ENCODE data around the gene FUT8.

The FUT8 gene

DNA sequence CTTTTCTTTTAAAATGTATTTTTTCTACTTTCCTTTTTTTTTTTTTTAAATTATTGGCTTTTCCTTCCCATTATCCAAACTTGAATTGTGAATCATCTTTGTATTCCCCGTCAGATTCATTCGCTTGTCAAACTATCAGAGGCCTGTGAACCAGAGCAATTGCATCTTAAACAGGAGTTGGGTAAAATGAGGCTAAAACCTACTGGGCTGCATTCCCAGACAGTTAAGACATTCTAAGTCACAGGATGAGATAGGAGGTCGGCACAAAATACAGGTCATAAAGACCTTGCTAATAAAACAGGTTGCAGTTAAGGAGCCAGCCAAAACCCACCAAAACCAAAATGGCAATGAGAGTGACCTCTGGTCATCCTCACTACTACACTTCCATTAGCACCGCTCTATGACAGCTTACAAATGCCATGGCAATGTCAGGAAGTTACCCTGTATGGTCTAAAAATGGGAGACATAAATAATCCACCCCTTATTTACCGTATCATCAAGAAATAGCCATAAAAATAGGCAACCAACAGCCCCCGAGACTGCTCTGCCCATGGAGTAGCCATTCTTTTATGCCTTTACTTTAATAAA lies 19.9 kb downstream of the FUT8 start:
- TF ChIP-seq, protein P1, sequence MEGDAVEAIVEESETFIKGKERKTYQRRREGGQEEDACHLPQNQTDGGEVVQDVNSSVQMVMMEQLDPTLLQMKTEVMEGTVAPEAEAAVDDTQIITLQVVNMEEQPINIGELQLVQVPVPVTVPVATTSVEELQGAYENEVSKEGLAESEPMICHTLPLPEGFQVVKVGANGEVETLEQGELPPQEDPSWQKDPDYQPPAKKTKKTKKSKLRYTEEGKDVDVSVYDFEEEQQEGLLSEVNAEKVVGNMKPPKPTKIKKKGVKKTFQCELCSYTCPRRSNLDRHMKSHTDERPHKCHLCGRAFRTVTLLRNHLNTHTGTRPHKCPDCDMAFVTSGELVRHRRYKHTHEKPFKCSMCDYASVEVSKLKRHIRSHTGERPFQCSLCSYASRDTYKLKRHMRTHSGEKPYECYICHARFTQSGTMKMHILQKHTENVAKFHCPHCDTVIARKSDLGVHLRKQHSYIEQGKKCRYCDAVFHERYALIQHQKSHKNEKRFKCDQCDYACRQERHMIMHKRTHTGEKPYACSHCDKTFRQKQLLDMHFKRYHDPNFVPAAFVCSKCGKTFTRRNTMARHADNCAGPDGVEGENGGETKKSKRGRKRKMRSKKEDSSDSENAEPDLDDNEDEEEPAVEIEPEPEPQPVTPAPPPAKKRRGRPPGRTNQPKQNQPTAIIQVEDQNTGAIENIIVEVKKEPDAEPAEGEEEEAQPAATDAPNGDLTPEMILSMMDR (IDR thresholded peaks at IDR 0.05; ENCODE audit: low read depth, low read length, missing control alignments) = no peak

DNA sequence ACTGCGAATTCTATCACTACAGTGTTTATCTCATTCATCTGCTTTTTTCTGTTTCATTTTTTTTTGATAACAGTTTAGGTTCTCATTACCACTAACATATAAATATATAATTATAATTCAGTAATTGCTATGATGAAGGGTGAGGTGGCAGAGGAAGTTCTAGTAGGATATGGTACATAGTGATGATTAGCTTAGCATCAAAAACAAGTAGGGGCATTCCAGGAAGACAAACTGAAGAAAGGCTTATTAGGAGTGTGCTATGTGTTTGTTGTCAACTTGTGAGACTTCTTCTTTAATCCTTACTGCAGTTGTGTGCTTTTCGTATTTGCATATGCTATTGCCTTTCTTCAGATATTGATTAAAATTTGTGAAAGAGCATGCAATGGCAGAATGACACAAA lies 20.6 kb downstream of the FUT8 start:
- no peak for DNase-seq (ENCODE audit: low read depth)
- H3K4me3 ChIP-seq (ENCODE audit: low read depth, low read length) = no peak overlapping the region
- TF ChIP-seq, protein P1 (IDR thresholded peaks at IDR 0.05; ENCODE audit: low read depth, low read length, missing control alignments) = no peak

More for the DNA sequence above, 19.9 kb downstream of the FUT8 start:
- no peak for DNase-seq (ENCODE audit: low read depth)
- no peak overlapping the region; the same call in 1 of the 2 replicates for H3K4me3 ChIP-seq (ENCODE audit: low read depth, low read length)

DNA sequence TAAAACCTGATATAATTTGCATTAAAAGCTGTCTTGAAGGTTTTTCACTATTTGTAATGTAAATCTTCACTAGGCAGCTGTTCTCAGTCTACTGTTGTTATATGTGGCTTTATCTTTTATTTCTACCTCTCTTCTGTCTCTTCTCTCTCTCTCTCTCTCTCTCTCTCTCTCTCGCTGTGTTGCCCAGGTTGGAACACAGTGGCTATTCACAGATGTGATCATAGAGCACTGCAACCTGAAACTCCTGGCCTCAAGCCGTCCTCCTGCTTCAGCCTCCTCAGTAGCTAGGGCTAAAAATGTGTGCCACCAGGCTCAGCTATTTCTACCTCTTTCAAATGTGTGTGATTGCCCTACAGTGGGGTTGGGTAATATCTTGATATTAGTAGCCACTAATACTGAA lies 21.1 kb downstream of the FUT8 start:
- TF ChIP-seq, protein P1 (IDR thresholded peaks at IDR 0.05; ENCODE audit: low read depth, low read length, missing control alignments) = no peak
- H3K4me3 ChIP-seq (ENCODE audit: low read depth, low read length) = no peak overlapping the region
- no peak for DNase-seq (ENCODE audit: low read depth)

- H3K4me3 ChIP-seq (ENCODE audit: low read depth, low read length) = no peak overlapping the region
- DNase-seq (ENCODE audit: low read depth) = no peak
- TF ChIP-seq, protein P1 (IDR thresholded peaks at IDR 0.05; ENCODE audit: low read depth, low read length, missing control alignments) = no peak
Observed at GRCh38 chr14:65434216-65434850, 21.8 kb downstream of the FUT8 start.

GRCh38 chr14:65438266-65438933 lies 25.9 kb downstream of the FUT8 start:
- TF ChIP-seq, protein P1 (IDR thresholded peaks at IDR 0.05; ENCODE audit: low read depth, low read length, missing control alignments) = no peak
- no peak overlapping the region for H3K4me3 ChIP-seq (ENCODE audit: low read depth, low read length)
- no peak for DNase-seq (ENCODE audit: low read depth)

- TF ChIP-seq, protein P1 (IDR thresholded peaks at IDR 0.05; ENCODE audit: low read depth, low read length, missing control alignments) = no peak
- DNase-seq (ENCODE audit: low read depth) = no peak
- no peak overlapping the region for H3K4me3 ChIP-seq (ENCODE audit: low read depth, low read length)
Observed at GRCh38 chr14:65439117-65439516, 26.6 kb downstream of the FUT8 start.

Measured in GM12864 (cell line).